Esophagus muscularis mucosa (tissue), 4 donors: ENCODE results near the gene SLCO4A1. TPM values are rescaled to one million over a fixed set of nuclear protein-coding genes. Genes with fewer than 3 reads are reported as not detected.

Experiments
- DNase-seq: peaks from one replicate; pipeline ENCODE4 v3.0.0-alpha.2; 2017; ENCODE audit errors: extremely low spot score
- H3K27ac ChIP-seq, 4 donors: fragments of 200-600 bp; sonication (generic); replicated peaks in 1 of 4; 1 replicate in 3 of 4; 2 replicates in 1 of 4; pipeline ENCODE4 v1.5.1; 2016 to 2019; ENCODE audit warnings: mild to moderate bottlenecking in 1 of 4
- H3K27me3 ChIP-seq, 4 donors: fragments of 200-600 bp; sonication (generic); one replicate each; pipeline versions ENCODE4 v1.5.1 to v1.6.0; 2016 to 2019
- H3K36me3 ChIP-seq, 4 donors: fragments of 200-600 bp; sonication (generic); one replicate each; pipeline ENCODE4 v1.5.1; 2016 to 2019
- H3K4me1 ChIP-seq, 4 donors: fragments of 200-600 bp; sonication (generic); one replicate each; pipeline ENCODE4 v1.5.1; 2016 to 2019
- H3K4me3 ChIP-seq, 4 donors: fragments of 200-600 bp; sonication (generic); 1 replicate in 2 of 4; 2 replicates in 2 of 4; pipeline ENCODE4 v1.5.1; 2016 to 2019; ENCODE audit warnings: mild to moderate bottlenecking in 4 of 4, moderate library complexity in 1 of 4
- H3K9me3 ChIP-seq, 4 donors: fragments of 200-600 bp; sonication (generic); 1 replicate in 3 of 4; 2 replicates in 1 of 4; pipeline ENCODE4 v1.5.1; 2016 to 2019
- CTCF ChIP-seq, 3 experiments: fragments of 200-600 bp in 2 of 3; fragments of 450-650 bp in 1 of 3; sonication (generic) in 2 of 3; IDR thresholded peaks; one replicate each; pipeline ENCODE4 v1.5.1; 2017 to 2019; ENCODE audit warnings: antibody characterized with exemption in 3 of 3, mild to moderate bottlenecking in 2 of 3, moderate library complexity in 1 of 3
- EP300 ChIP-seq: sonication (generic); formaldehyde crosslinking; IDR thresholded peaks from one replicate; pipeline ENCODE4 v1.6.1; 2017; ENCODE audit warnings: antibody characterized with exemption
- POLR2A ChIP-seq: fragments of 450-650 bp; IDR thresholded peaks from one replicate; pipeline ENCODE4 v1.6.1; 2017; ENCODE audit warnings: antibody characterized with exemption, moderate library complexity, mild to moderate bottlenecking, low read depth
- POLR2AphosphoS5 ChIP-seq, 2 donors: sonication (generic); formaldehyde crosslinking; IDR thresholded peaks; one replicate each; pipeline ENCODE4 v1.6.1; 2017; ENCODE audit warnings: antibody characterized with exemption in 2 of 2
- WGBS: methylation state at CpG from one replicate; pipeline ENCODE4 v1.1.5; 2018; 5-methylcytosine and 5-hydroxymethylcytosine counted together
- intact Hi-C: fragments of 100-400 bp; cut with DNase I; formaldehyde crosslinking; loops from one replicate; pipeline ENCODE4 v1.15.1; 2023
- total RNA-seq, 4 donors: library from RNA; depleted of rRNA; stranded (reverse); fragments of >200 nt; gene quantifications; one replicate each; pipeline versions ENCODE4 v1.1.0 to v1.2.1, GENCODE V29; 2016

The SLCO4A1 gene
- total RNA-seq, 4 donors from 2014 or later: 10.0 to 42.4 (median 30.1) TPM

- H3K27me3 ChIP-seq: peaks cover 3 to 97% (median 16%) of the 10 kb centered on the region in 4 donors
- DNase-seq: no peak
- H3K4me1 ChIP-seq: peaks cover 17 to 38% (median 29%) of the 10 kb centered on the region in 4 donors
- no peak overlapping the region for H3K27ac ChIP-seq
- no peak overlapping the region for H3K4me3 ChIP-seq
- no peaks in the 10 kb centered on the region for H3K9me3 ChIP-seq
- no peaks in the 10 kb centered on the region for H3K36me3 ChIP-seq
- no peak for TF ChIP-seq EP300
- TF ChIP-seq POLR2AphosphoS5 (IDR thresholded peaks at IDR 0.05): no peak
- no peak for TF ChIP-seq CTCF (IDR thresholded peaks at IDR 0.05)
- TF ChIP-seq POLR2A: no peak
- WGBS: 88% methylated on average over 21 of the region's 34 CpGs
- intact Hi-C loops: no loop called here
Observed at GRCh38 chr20:62599216-62600110, 42.8 kb upstream of the SLCO4A1 start.

- H3K9me3 ChIP-seq: no peaks in the 10 kb centered on the region
- H3K4me3 ChIP-seq: no peak overlapping the region
- peaks cover 23 to 35% (median 29%) of the 10 kb centered on the region in 4 donors for H3K4me1 ChIP-seq
- peaks cover 3 to 97% (median 8%) of the 10 kb centered on the region in 4 donors for H3K27me3 ChIP-seq
- TF ChIP-seq POLR2A: no peak
- TF ChIP-seq EP300: no peak
- TF ChIP-seq POLR2AphosphoS5 (IDR thresholded peaks at IDR 0.05): no peak
- no peak for TF ChIP-seq CTCF (IDR thresholded peaks at IDR 0.05)
- no peak for DNase-seq
- no peak overlapping the region for H3K27ac ChIP-seq
- WGBS: 86% methylated on average over 6 of the region's 6 CpGs
- H3K36me3 ChIP-seq: no peaks in the 10 kb centered on the region
- intact Hi-C loops: no loop called here
Observed at GRCh38 chr20:62601172-62601571, 41.1 kb upstream of the SLCO4A1 start.

GRCh38 chr20:62601714-62602113 lies 40.6 kb upstream of the SLCO4A1 start:
- Histone ChIP-seq H3K4me1 (peaks cover 27 to 36% (median 30%) of the 10 kb centered on the region in 4 donors), H3K27ac (no peak overlapping the region), H3K27me3 (peaks cover 3 to 96% (median 5%) of the 10 kb centered on the region in 4 donors), H3K36me3 (no peaks in the 10 kb centered on the region), H3K4me3 (no peak overlapping the region), H3K9me3 (no peaks in the 10 kb centered on the region)
- TF ChIP-seq CTCF (IDR thresholded peaks at IDR 0.05) (no peak), POLR2AphosphoS5 (IDR thresholded peaks at IDR 0.05) (no peak), EP300 (no peak), POLR2A (no peak)
- DNase-seq: no peak
- WGBS: 36% methylated on average over 3 of the region's 3 CpGs
- intact Hi-C loops: no loop called here

GRCh38 chr20:62602550-62602949 lies 39.8 kb upstream of the SLCO4A1 start:
- no peaks in the 10 kb centered on the region for H3K36me3 ChIP-seq

More at GRCh38 chr20:62602550-62602949, 39.8 kb upstream of the SLCO4A1 start:
- TF ChIP-seq POLR2AphosphoS5 (IDR thresholded peaks at IDR 0.05) (no peak), EP300 (no peak), CTCF (IDR thresholded peaks at IDR 0.05) (no peak), POLR2A (no peak)
- Histone ChIP-seq H3K27me3 (peaks cover 0 to 93% (median 5%) of the 10 kb centered on the region in 4 donors), H3K9me3 (no peaks in the 10 kb centered on the region), H3K4me1 (peaks cover 30 to 38% (median 33%) of the 10 kb centered on the region in 4 donors), H3K4me3 (no peak overlapping the region), H3K27ac (peak overlapping the region in 3 of 4 donors; percentile 5 to 57 (median 44))
- WGBS: 59% methylated on average over 10 of the region's 10 CpGs
- intact Hi-C loops: no loop called here
- no peak for DNase-seq
